LHCN-M2 (cell line): ENCODE results near the gene RTN4. TPM values are rescaled to one million over a fixed set of nuclear protein-coding genes. Genes with fewer than 3 reads are reported as not detected.

ENCODE experiments used
- DNase-seq: peaks from one replicate; pipeline ENCODE4 v3.0.0-alpha.2; 2012; ENCODE audit warnings: low read depth
- total RNA-seq: library from RNA; depleted of rRNA; stranded (reverse); fragments of >200 nt; gene quantifications from 2 replicates; pipeline ENCODE4 v1.2.3, GENCODE V29; 2014

Gene RTN4
- total RNA-seq, 1 experiment from 2014 or later, result 585 TPM

GRCh38 chr2:54969295-54969939, 80.8 kb downstream of the RTN4 start:
- no peak for DNase-seq

GRCh38 chr2:54968561-54969218, 81.6 kb downstream of the RTN4 start:
- DNase-seq, result no peak

GRCh38 chr2:54967759-54968365, 82.4 kb downstream of the RTN4 start:
- DNase-seq, result no peak

- DNase-seq, result no peak
Measured at GRCh38 chr2:54967269-54967668, 83.0 kb downstream of the RTN4 start.

- DNase-seq, result no peak
Measured at GRCh38 chr2:54966837-54967236, 83.4 kb downstream of the RTN4 start.

GRCh38 chr2:54966165-54966832, 84.0 kb downstream of the RTN4 start:
- DNase-seq, result no peak

- DNase-seq, result no peak
Measured at GRCh38 chr2:54965425-54965824, 84.8 kb downstream of the RTN4 start.

- no peak for DNase-seq
Measured at GRCh38 chr2:54964816-54965215, 85.4 kb downstream of the RTN4 start.

- DNase-seq, result peak; percentile 57
Measured at GRCh38 chr2:54964271-54964670, 86.0 kb downstream of the RTN4 start.

- no peak for DNase-seq
Measured at GRCh38 chr2:54963476-54963875, 86.8 kb downstream of the RTN4 start.

GRCh38 chr2:54962935-54963440, 87.3 kb downstream of the RTN4 start:
- DNase-seq, result no peak

- no peak for DNase-seq
Measured at GRCh38 chr2:54962511-54962910, 87.7 kb downstream of the RTN4 start.

GRCh38 chr2:54960164-54960563, 90.1 kb downstream of the RTN4 start:
- DNase-seq, result no peak

- DNase-seq, result no peak
Measured at GRCh38 chr2:54958717-54959371, 91.4 kb downstream of the RTN4 start.

GRCh38 chr2:54957321-54957999, 92.8 kb downstream of the RTN4 start:
- DNase-seq, result no peak

- DNase-seq, result no peak
Measured at GRCh38 chr2:54956111-54956627, 94.1 kb downstream of the RTN4 start.

GRCh38 chr2:54955358-54956110, 94.7 kb downstream of the RTN4 start:
- no peak for DNase-seq

- no peak for DNase-seq
Measured at GRCh38 chr2:54954705-54955357, 95.4 kb downstream of the RTN4 start.

- DNase-seq, result no peak
Measured at GRCh38 chr2:54954158-54954557, 96.1 kb downstream of the RTN4 start.
